ENCODE measurements around the gene SH3D19. TPM values are rescaled to one million over a fixed set of nuclear protein-coding genes. Genes with fewer than 3 reads are reported as not detected.
"Not testable (repeated sequence)": the region's sequence is repeated elsewhere in the genome, so short reads cannot be mapped to it uniquely, and the experiment has no call there.

SH3D19 gene
- total RNA-seq, 6 donors from 2014 or later: 91.2 to 225 (median 103) TPM

- 85 to 90% methylated on average over 7 of the region's 7 CpGs for WGBS, 2 donors
- Histone ChIP-seq H3K36me3 (no peaks in the 10 kb centered on the region), H3K4me1 (peaks cover 0 to 14% (median 4%) of the 10 kb centered on the region in 4 donors), H3K27ac (no peak overlapping the region), H3K27me3 (no peaks in the 10 kb centered on the region), H3K4me3 (no peak overlapping the region), H3K9me3 (no peaks in the 10 kb centered on the region)
- ATAC-seq (ENCODE audit: low FRiP score in 2 of 2) (no peak), DNase-seq (no peak)
- TF ChIP-seq EP300 (IDR thresholded peaks at IDR 0.05) (no peak), POLR2A (IDR thresholded peaks at IDR 0.05) (no peak), POLR2AphosphoS5 (IDR thresholded peaks at IDR 0.05) (no peak), CTCF (IDR thresholded peaks at IDR 0.05) (no peak)
Observed at GRCh38 chr4:151287409-151287808, 38.0 kb downstream of the SH3D19 start.

- no peak for ATAC-seq (ENCODE audit: low FRiP score in 2 of 2)
- no peaks in the 10 kb centered on the region for H3K9me3 ChIP-seq
- H3K27ac ChIP-seq: peak overlapping the region in 2 of 4 donors; percentile 17 to 31
- peaks cover 0 to 11% (median 5%) of the 10 kb centered on the region in 4 donors for H3K4me1 ChIP-seq
- 42 to 46% methylated on average over 4 of the region's 4 CpGs for WGBS, 2 donors
- TF ChIP-seq CTCF (IDR thresholded peaks at IDR 0.05) (no peak), POLR2A (IDR thresholded peaks at IDR 0.05) (no peak), EP300 (IDR thresholded peaks at IDR 0.05) (no peak), POLR2AphosphoS5 (IDR thresholded peaks at IDR 0.05) (no peak)
- no peaks in the 10 kb centered on the region for H3K27me3 ChIP-seq
- no peak overlapping the region for H3K4me3 ChIP-seq
- no peaks in the 10 kb centered on the region for H3K36me3 ChIP-seq
- no peak for DNase-seq
Observed at GRCh38 chr4:151284534-151285245, 40.7 kb downstream of the SH3D19 start.

DNA sequence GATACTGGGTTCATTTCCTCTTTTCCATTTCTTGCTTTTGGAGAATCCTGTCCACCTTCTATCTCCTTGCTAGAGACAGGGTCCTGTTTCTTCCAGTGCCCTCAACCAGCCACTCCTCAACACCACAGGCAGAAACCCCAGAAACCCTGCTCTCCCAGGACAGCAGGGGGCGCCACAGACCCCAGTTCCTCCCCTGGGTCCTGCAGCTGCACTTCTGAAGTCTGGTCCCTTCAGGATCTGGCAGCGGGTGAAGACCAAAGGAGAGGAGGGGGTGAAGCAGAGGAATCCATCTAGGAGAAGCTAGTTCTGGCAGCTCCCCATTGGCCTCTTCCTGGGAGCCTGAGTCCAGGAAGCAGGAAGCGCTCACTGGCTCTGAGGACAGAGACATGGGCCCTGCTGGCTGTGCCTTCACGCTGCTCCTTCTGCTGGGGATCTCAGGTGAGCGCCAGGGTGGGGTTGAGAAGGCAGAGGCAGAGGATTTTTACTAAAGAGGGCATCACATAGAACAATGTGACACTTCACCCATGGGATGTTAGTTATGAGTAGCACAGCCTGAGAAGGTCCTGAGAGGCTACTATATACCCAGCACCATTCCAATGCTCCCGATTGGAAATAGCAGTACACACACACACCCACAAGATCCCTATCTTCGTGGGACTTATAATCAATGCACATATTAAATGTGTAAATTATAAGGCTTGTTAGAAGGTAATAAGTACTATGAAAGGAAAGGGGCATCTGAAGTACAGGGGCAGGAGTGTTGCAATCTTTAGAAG, 48.4 kb downstream of the SH3D19 start, which contains the start of gene PRSS48:
PRSS48 (plus strand) TSS at position 375 of the 776 bp plus-strand sequence; CDS start at position 387, 12 bp downstream.
- WGBS, 2 donors: 55 to 72% methylated on average over 7 of the region's 7 CpGs
- H3K36me3 ChIP-seq: no peaks in the 10 kb centered on the region
- no peaks in the 10 kb centered on the region for H3K27me3 ChIP-seq
- no peak within 1 kb of the TSS for H3K4me3 ChIP-seq
- H3K27ac ChIP-seq: no peak within 1 kb of the TSS
- H3K9me3 ChIP-seq: no peaks in the 10 kb centered on the region
- peaks cover 0 to 24% (median 8%) of the 10 kb centered on the region in 4 donors for H3K4me1 ChIP-seq
- DNase-seq (peak in 1 of 2 donors; percentile 51), ATAC-seq (ENCODE audit: low FRiP score in 2 of 2) (peak; percentile 69 to 77)
- TF ChIP-seq POLR2A (IDR thresholded peaks at IDR 0.05) (no peak), CTCF (IDR thresholded peaks at IDR 0.05) (peak; percentile 17 to 62 (median 56))

DNA sequence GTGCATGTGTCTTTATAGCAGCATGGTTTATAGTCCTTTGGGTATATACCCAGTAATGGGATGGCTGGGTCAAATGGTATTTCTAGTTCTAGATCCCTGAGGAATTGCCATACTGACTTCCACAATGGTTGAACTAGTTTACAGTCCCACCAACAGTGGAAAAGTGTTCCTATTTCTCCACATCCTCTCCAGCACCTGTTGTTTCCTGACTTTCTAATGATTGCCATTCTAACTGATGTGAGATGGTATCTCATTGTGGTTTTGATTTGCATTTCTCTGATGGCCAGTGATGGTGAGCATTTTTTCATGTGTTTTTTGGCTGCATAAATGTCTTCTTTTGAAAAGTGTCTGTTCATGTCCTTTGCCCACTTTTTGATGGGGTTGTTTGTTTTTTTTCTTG, 56.5 kb downstream of the SH3D19 start:
- not testable (repeated sequence) for H3K9me3 ChIP-seq; H3K36me3 ChIP-seq; DNase-seq; ATAC-seq (ENCODE audit: low FRiP score in 2 of 2); H3K4me3 ChIP-seq; H3K27me3 ChIP-seq; H3K27ac ChIP-seq; H3K4me1 ChIP-seq

- Histone ChIP-seq H3K9me3 (no peaks in the 10 kb centered on the region), H3K4me3 (no peak overlapping the region), H3K4me1 (peaks cover 0 to 7% (median under 1%) of the 10 kb centered on the region in 4 donors), H3K27ac (no peak overlapping the region), H3K36me3 (no peaks in the 10 kb centered on the region), H3K27me3 (no peaks in the 10 kb centered on the region)
- ATAC-seq (ENCODE audit: low FRiP score in 2 of 2) (no peak), DNase-seq (no peak)
- 76 to 84% methylated on average over 6 to 7 of the region's 7 CpGs for WGBS, 2 donors
- TF ChIP-seq CTCF (IDR thresholded peaks at IDR 0.05): no peak
- no peak for TF ChIP-seq POLR2AphosphoS5 (IDR thresholded peaks at IDR 0.05)
- no peak for TF ChIP-seq POLR2A (IDR thresholded peaks at IDR 0.05)
- TF ChIP-seq EP300 (IDR thresholded peaks at IDR 0.05): no peak
Observed at GRCh38 chr4:151267822-151268535, 57.4 kb downstream of the SH3D19 start.
